Stimulated activated CD4-positive, alpha-beta T cell treated with anti-CD3 and anti-CD28 coated beads, Interleukin-12 subunit alpha, Interleukin-12 subunit beta, amount 100 ng/mL, for 4 hours (primary cell): ENCODE data around the gene TMEM132C.

Experiments
- DNase-seq: peaks from one replicate; pipeline ENCODE4 v3.0.0-alpha.2; 2020

Gene TMEM132C

GRCh38 chr12:128509170-128509569 is 242.2 kb downstream of the TMEM132C start:
- no peak for DNase-seq

- no peak for DNase-seq
Measured at GRCh38 chr12:128510511-128510910, 243.5 kb downstream of the TMEM132C start.

- no peak for DNase-seq
Measured at GRCh38 chr12:128513331-128513730, 246.4 kb downstream of the TMEM132C start.

- DNase-seq: no peak
Measured at GRCh38 chr12:128513831-128514230, 246.9 kb downstream of the TMEM132C start.

- no peak for DNase-seq
Measured at GRCh38 chr12:128518644-128519043, 251.7 kb downstream of the TMEM132C start.

- no peak for DNase-seq
Measured at GRCh38 chr12:128519426-128519825, 252.5 kb downstream of the TMEM132C start.

GRCh38 chr12:128521981-128522380 is 255.0 kb downstream of the TMEM132C start:
- DNase-seq: no peak

GRCh38 chr12:128524439-128524838 is 257.5 kb downstream of the TMEM132C start:
- DNase-seq: no peak

- DNase-seq: no peak
Measured at GRCh38 chr12:128531170-128531569, 264.2 kb downstream of the TMEM132C start.

- DNase-seq: no peak
Measured at GRCh38 chr12:128534906-128535305, 267.9 kb downstream of the TMEM132C start.

- DNase-seq: no peak
Measured at GRCh38 chr12:128536810-128537209, 269.8 kb downstream of the TMEM132C start.

GRCh38 chr12:128537668-128538067 is 270.7 kb downstream of the TMEM132C start:
- DNase-seq: no peak

- no peak for DNase-seq
Measured at GRCh38 chr12:128542844-128543243, 275.9 kb downstream of the TMEM132C start.

GRCh38 chr12:128543460-128543859 is 276.5 kb downstream of the TMEM132C start:
- DNase-seq: no peak

- no peak for DNase-seq
Measured at GRCh38 chr12:128543971-128544370, 277.0 kb downstream of the TMEM132C start.

GRCh38 chr12:128548949-128549348 is 282.0 kb downstream of the TMEM132C start:
- DNase-seq: no peak

GRCh38 chr12:128549601-128550218 is 282.7 kb downstream of the TMEM132C start:
- no peak for DNase-seq

- DNase-seq: no peak
Measured at GRCh38 chr12:128551266-128551665, 284.3 kb downstream of the TMEM132C start.

GRCh38 chr12:128554546-128555304 is 287.8 kb downstream of the TMEM132C start:
- no peak for DNase-seq

GRCh38 chr12:128557231-128557630 is 290.3 kb downstream of the TMEM132C start:
- DNase-seq: no peak

GRCh38 chr12:128564956-128565355 is 298.0 kb downstream of the TMEM132C start:
- DNase-seq: no peak

- DNase-seq: no peak
Measured at GRCh38 chr12:128567730-128568129, 300.8 kb downstream of the TMEM132C start.

GRCh38 chr12:128570191-128571065 is 303.5 kb downstream of the TMEM132C start:
- DNase-seq: no peak
